Neural progenitor cell (in vitro differentiated cells): ENCODE data around the gene SCN7A. TPM values are rescaled to one million over a fixed set of nuclear protein-coding genes. Genes with fewer than 3 reads are reported as not detected.
"Not testable (repeated sequence)": the region's sequence is repeated elsewhere in the genome, so short reads cannot be mapped to it uniquely, and the experiment has no call there.

Experiments
- DNase-seq: peaks from one replicate; pipeline ENCODE4 v3.0.0-alpha.2; 2016; ENCODE audit warnings: low spot score
- H2AFZ ChIP-seq: fragments of 200-600 bp; sonication (generic); replicated peaks from 2 replicates; pipeline ENCODE4 v1.6.1; 2016; ENCODE audit warnings: antibody characterized with exemption
- H3F3A ChIP-seq: fragments of 200-600 bp; sonication (generic); 2 replicates; pipeline ENCODE4 v1.6.1; 2016; ENCODE audit warnings: antibody characterized with exemption, low read depth
- H3K27ac ChIP-seq: fragments of 200-600 bp; sonication (generic); 2 replicates; pipeline ENCODE4 v1.5.1; 2016; ENCODE audit warnings: mild to moderate bottlenecking
- H3K27me3 ChIP-seq: fragments of 200-600 bp; sonication (generic); 2 replicates; pipeline ENCODE4 v1.6.1; 2016; ENCODE audit warnings: mild to moderate bottlenecking, moderate library complexity
- H3K36me3 ChIP-seq: fragments of 200-600 bp; sonication (generic); 2 replicates; pipeline ENCODE4 v1.5.1; 2016
- H3K4me1 ChIP-seq: fragments of 200-600 bp; sonication (generic); 2 replicates; pipeline ENCODE4 v1.6.1; 2016; ENCODE audit warnings: mixed run types
- H3K4me2 ChIP-seq: fragments of 200-600 bp; sonication (generic); 2 replicates; pipeline ENCODE4 v1.6.1; 2016
- H3K4me3 ChIP-seq: fragments of 200-600 bp; sonication (generic); 2 replicates; pipeline ENCODE4 v1.5.1; 2016
- H3K79me2 ChIP-seq: fragments of 200-600 bp; sonication (generic); 2 replicates; pipeline ENCODE4 v1.6.1; 2016; ENCODE audit warnings: low read depth
- H3K9ac ChIP-seq: fragments of 200-600 bp; sonication (generic); 2 replicates; pipeline ENCODE4 v1.6.1; 2016
- H3K9me3 ChIP-seq: fragments of 200-600 bp; sonication (generic); 2 replicates; pipeline ENCODE4 v1.5.1; 2016; ENCODE audit warnings: low read depth
- H4K20me1 ChIP-seq: fragments of 200-600 bp; sonication (generic); 2 replicates; pipeline ENCODE4 v1.6.1; 2016; ENCODE audit warnings: low read depth
- H3K27ac Mint-ChIP-seq: 3 replicates; pipeline ENCODE4 v1.8.0; 2021; ENCODE audit warnings: mixed read lengths
- H3K27me3 Mint-ChIP-seq: 2 replicates; pipeline ENCODE4 v1.8.0; 2022; ENCODE audit warnings: low read depth, mild to moderate bottlenecking, inconsistent platforms, moderate library complexity, mixed read lengths; ENCODE audit not compliant: insufficient read depth
- H3K36me3 Mint-ChIP-seq: 3 replicates; pipeline ENCODE4 v1.8.0; 2021; ENCODE audit warnings: mixed read lengths
- H3K4me1 Mint-ChIP-seq: 3 replicates; pipeline ENCODE4 v1.8.0; 2021; ENCODE audit warnings: mixed read lengths
- H3K4me3 Mint-ChIP-seq: 3 replicates; pipeline ENCODE4 v1.8.0; 2021; ENCODE audit warnings: mild to moderate bottlenecking, moderate library complexity, mixed read lengths
- H3K9me3 Mint-ChIP-seq: 3 replicates; pipeline ENCODE4 v1.8.0; 2020; ENCODE audit warnings: mixed read lengths
- EZH2 ChIP-seq: fragments of 200-600 bp; sonication (generic); IDR thresholded peaks from 2 replicates; pipeline ENCODE4 v1.6.1; 2017; ENCODE audit warnings: antibody characterized with exemption, mild to moderate bottlenecking, moderate library complexity
- EZH2phosphoT487 ChIP-seq: fragments of 200-600 bp; sonication (generic); IDR thresholded peaks from 2 replicates; pipeline ENCODE4 v1.6.1; 2017; ENCODE audit warnings: antibody characterized with exemption
- total RNA-seq: library from RNA; depleted of rRNA; stranded (reverse); fragments of >200 nt; gene quantifications from 2 replicates; pipeline ENCODE4 v1.2.3, GENCODE V29; 2015; ENCODE audit warnings: low replicate concordance
- TF ChIP-seq, protein P1 (sequence below): fragments of 200-600 bp; sonication (generic); IDR thresholded peaks from 2 replicates; pipeline ENCODE4 v1.5.1; 2017; ENCODE audit warnings: antibody characterized with exemption, mild to moderate bottlenecking

The SCN7A gene
- total RNA-seq, 1 donor from 2014 or later: 1.0 TPM

DNA sequence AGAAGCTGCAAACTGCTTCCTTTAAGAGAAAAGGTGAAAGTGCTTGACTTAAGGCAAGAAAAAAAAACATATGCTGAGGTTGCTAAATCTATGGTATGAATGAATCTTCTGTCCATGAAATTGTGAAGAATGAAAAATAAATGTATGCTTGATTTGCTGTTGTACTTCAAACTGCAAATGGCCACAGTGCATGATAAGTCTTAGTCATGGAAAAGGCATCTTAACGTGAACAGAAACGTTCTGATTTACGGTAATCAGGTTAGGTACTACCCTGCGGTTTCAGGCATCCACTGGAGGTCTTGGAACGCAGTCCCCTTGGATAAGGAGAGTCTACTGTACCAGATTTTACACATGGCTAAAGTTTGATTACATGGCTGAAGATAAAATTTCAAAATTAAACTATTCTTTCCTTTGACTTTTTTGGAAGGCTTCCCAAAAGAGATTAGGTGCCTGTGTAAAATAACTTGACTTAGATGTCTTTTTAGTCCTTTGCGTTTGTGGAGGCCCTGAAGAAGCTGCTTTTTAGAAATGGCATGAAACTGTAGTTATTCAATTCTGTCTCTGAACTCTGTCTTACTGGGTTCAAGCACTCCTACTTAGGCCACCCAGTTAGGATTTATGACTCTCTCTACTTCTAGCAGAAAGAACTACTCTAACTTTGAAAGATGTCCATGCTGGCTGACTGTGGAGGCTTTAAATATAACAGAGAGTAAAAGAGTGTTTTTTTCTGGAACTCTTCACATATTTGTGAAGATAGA is 82.4 kb downstream of the SCN7A start:
- Mint-ChIP-seq H3K27ac (no peak overlapping the region), H3K4me1 (peaks cover 2% of the 10 kb centered on the region), H3K4me3 (no peak overlapping the region), H3K36me3 (no peaks in the 10 kb centered on the region), H3K9me3 (no peaks in the 10 kb centered on the region), H3K27me3 (no peaks in the 10 kb centered on the region)
- Histone ChIP-seq H3K79me2 (no peaks in the 10 kb centered on the region), H3F3A (no peaks in the 10 kb centered on the region), H3K9ac (no peak overlapping the region), H2AFZ (no peak overlapping the region), H3K27me3 (no peaks in the 10 kb centered on the region), H3K9me3 (no peaks in the 10 kb centered on the region), H3K4me1 (no peaks in the 10 kb centered on the region), H3K27ac (no peak overlapping the region), H4K20me1 (no peaks in the 10 kb centered on the region), H3K4me3 (no peak overlapping the region), H3K36me3 (no peaks in the 10 kb centered on the region), H3K4me2 (no peak overlapping the region)
- TF ChIP-seq, protein P1, sequence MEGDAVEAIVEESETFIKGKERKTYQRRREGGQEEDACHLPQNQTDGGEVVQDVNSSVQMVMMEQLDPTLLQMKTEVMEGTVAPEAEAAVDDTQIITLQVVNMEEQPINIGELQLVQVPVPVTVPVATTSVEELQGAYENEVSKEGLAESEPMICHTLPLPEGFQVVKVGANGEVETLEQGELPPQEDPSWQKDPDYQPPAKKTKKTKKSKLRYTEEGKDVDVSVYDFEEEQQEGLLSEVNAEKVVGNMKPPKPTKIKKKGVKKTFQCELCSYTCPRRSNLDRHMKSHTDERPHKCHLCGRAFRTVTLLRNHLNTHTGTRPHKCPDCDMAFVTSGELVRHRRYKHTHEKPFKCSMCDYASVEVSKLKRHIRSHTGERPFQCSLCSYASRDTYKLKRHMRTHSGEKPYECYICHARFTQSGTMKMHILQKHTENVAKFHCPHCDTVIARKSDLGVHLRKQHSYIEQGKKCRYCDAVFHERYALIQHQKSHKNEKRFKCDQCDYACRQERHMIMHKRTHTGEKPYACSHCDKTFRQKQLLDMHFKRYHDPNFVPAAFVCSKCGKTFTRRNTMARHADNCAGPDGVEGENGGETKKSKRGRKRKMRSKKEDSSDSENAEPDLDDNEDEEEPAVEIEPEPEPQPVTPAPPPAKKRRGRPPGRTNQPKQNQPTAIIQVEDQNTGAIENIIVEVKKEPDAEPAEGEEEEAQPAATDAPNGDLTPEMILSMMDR: no peak
- TF ChIP-seq EZH2phosphoT487 (no peak), EZH2 (no peak)
- no peak for DNase-seq

GRCh38 chr2:166410828-166411472 is 83.1 kb downstream of the SCN7A start:
- TF ChIP-seq, protein P1: no peak
- TF ChIP-seq EZH2: no peak
- no peak for TF ChIP-seq EZH2phosphoT487
- no peak overlapping the region for H3K27ac Mint-ChIP-seq
- H3K9ac ChIP-seq: no peak overlapping the region
- H3K36me3 ChIP-seq: no peaks in the 10 kb centered on the region
- no peak for DNase-seq
- H3K4me3 ChIP-seq: no peak overlapping the region
- no peak overlapping the region for H3K4me2 ChIP-seq
- H3K9me3 Mint-ChIP-seq: no peaks in the 10 kb centered on the region
- no peaks in the 10 kb centered on the region for H3K4me1 ChIP-seq
- no peaks in the 10 kb centered on the region for H3K79me2 ChIP-seq
- no peaks in the 10 kb centered on the region for H3K27me3 Mint-ChIP-seq
- H3K4me3 Mint-ChIP-seq: no peak overlapping the region
- H3K36me3 Mint-ChIP-seq: no peaks in the 10 kb centered on the region
- H3F3A ChIP-seq: no peaks in the 10 kb centered on the region
- H3K27me3 ChIP-seq: no peaks in the 10 kb centered on the region
- H4K20me1 ChIP-seq: no peaks in the 10 kb centered on the region
- H3K4me1 Mint-ChIP-seq: peaks cover 2% of the 10 kb centered on the region
- no peaks in the 10 kb centered on the region for H3K9me3 ChIP-seq
- H2AFZ ChIP-seq: no peak overlapping the region
- no peak overlapping the region for H3K27ac ChIP-seq

GRCh38 chr2:166407746-166408145 is 86.3 kb downstream of the SCN7A start:
- H3K4me1 ChIP-seq, H3K4me2 ChIP-seq, H3F3A ChIP-seq, H3K36me3 Mint-ChIP-seq, H3K9me3 Mint-ChIP-seq, H3K79me2 ChIP-seq, H3K27ac ChIP-seq, H3K4me1 Mint-ChIP-seq, H3K4me3 Mint-ChIP-seq, H3K9me3 ChIP-seq, H3K27ac Mint-ChIP-seq, H3K27me3 ChIP-seq, H3K4me3 ChIP-seq, DNase-seq, H3K9ac ChIP-seq, H2AFZ ChIP-seq, H3K36me3 ChIP-seq, H3K27me3 Mint-ChIP-seq, H4K20me1 ChIP-seq: not testable (repeated sequence)

DNA sequence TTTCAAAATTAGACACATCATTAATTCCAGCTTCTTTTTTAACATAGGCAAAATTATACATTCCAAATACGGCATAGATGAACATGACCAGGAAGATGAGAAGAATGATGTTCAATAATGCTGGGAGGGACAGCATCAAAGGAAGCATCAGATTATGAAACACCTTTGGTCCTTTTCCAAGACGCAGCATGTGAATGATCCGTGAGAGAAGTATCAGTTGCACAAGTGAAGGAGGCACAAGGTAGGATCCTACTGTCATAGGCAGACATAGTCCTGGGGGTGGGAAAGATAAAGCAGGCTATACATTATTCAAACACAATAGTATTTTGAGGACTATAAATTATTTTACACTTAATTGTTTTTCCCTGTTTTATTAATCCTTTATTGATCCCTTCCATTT is 87.7 kb downstream of the SCN7A start:
- Mint-ChIP-seq H3K36me3 (no peaks in the 10 kb centered on the region), H3K4me3 (no peak overlapping the region), H3K4me1 (peaks cover under 1% of the 10 kb centered on the region), H3K27me3 (no peaks in the 10 kb centered on the region), H3K27ac (no peak overlapping the region), H3K9me3 (no peaks in the 10 kb centered on the region)
- H3K9ac ChIP-seq: no peak overlapping the region
- no peak overlapping the region for H3K4me3 ChIP-seq
- no peaks in the 10 kb centered on the region for H3K9me3 ChIP-seq
- TF ChIP-seq EZH2: no peak
- TF ChIP-seq, protein P1: no peak
- TF ChIP-seq EZH2phosphoT487: no peak
- no peaks in the 10 kb centered on the region for H3F3A ChIP-seq
- no peaks in the 10 kb centered on the region for H3K36me3 ChIP-seq
- no peaks in the 10 kb centered on the region for H3K27me3 ChIP-seq
- H3K4me2 ChIP-seq: no peak overlapping the region
- DNase-seq: no peak
- no peaks in the 10 kb centered on the region for H4K20me1 ChIP-seq
- no peak overlapping the region for H3K27ac ChIP-seq
- no peak overlapping the region for H2AFZ ChIP-seq
- no peaks in the 10 kb centered on the region for H3K79me2 ChIP-seq
- H3K4me1 ChIP-seq: no peaks in the 10 kb centered on the region
